Epidermal melanocyte (primary cell): Measurements from ENCODE around the gene BABAM1.
A peak's percentile ranks its signal among the peaks of the same experiment; 100 is the strongest.

Experiments
- DNase-seq: peaks from one replicate; pipeline ENCODE4 v3.0.0; 2011; ENCODE audit warnings: low spot score; ENCODE audit not compliant: insufficient read length

Gene BABAM1

GRCh38 chr19:17302391-17303166 lies 35.3 kb downstream of the BABAM1 start:
- DNase-seq = no peak

- DNase-seq = peak; percentile 98
These were observed 36.1 kb downstream of the BABAM1 start, which contains the start of gene ABHD8 for GRCh38 chr19:17303167-17303939. ABHD8 (minus strand) TSS chr19:17303425; CDS start chr19:17301616, 1,809 bp downstream.

- DNase-seq = no peak
These were observed 36.7 kb downstream of the BABAM1 start for GRCh38 chr19:17303940-17304267.

GRCh38 chr19:17304386-17305215 lies 37.4 kb downstream of the BABAM1 start:
- no peak for DNase-seq

GRCh38 chr19:17305216-17305516 lies 37.9 kb downstream of the BABAM1 start:
- no peak for DNase-seq

- DNase-seq = peak; percentile 84
These were observed 38.5 kb downstream of the BABAM1 start, which contains the start of gene MRPL34 for GRCh38 chr19:17305517-17306284. MRPL34 (plus strand) TSS chr19:17305872; CDS start chr19:17305893, 21 bp downstream.

GRCh38 chr19:17306285-17306714 lies 39.1 kb downstream of the BABAM1 start:
- no peak for DNase-seq

GRCh38 chr19:17307876-17308377 lies 40.7 kb downstream of the BABAM1 start:
- no peak for DNase-seq

GRCh38 chr19:17309198-17309964 lies 42.1 kb downstream of the BABAM1 start, which contains the start of gene DDA1:
DDA1 (plus strand) TSS chr19:17309563; CDS start chr19:17309655, 92 bp downstream.
- peak; percentile 98 for DNase-seq

- DNase-seq = no peak
These were observed 42.8 kb downstream of the BABAM1 start for GRCh38 chr19:17309965-17310461.

GRCh38 chr19:17311455-17312188 lies 44.4 kb downstream of the BABAM1 start:
- no peak for DNase-seq

GRCh38 chr19:17312189-17313113 lies 45.2 kb downstream of the BABAM1 start:
- no peak for DNase-seq

- DNase-seq = no peak
These were observed 46.9 kb downstream of the BABAM1 start for GRCh38 chr19:17314007-17314593.

- no peak for DNase-seq
These were observed 51.7 kb downstream of the BABAM1 start for GRCh38 chr19:17318966-17319365.

GRCh38 chr19:17319473-17320238 lies 52.4 kb downstream of the BABAM1 start:
- DNase-seq = no peak

GRCh38 chr19:17320435-17320834 lies 53.2 kb downstream of the BABAM1 start:
- no peak for DNase-seq
